Stomach smooth muscle (tissue), 2 donors: Measurements from ENCODE around the gene HTRA2.
A peak's percentile ranks its signal among the peaks of the same experiment; 100 is the strongest.

ENCODE experiments used
- H3K27ac ChIP-seq: one replicate; pipeline ENCODE4 v1.7.0; 2013; ENCODE audit warnings: mild to moderate bottlenecking, low read length, inconsistent platforms
- H3K27me3 ChIP-seq, 2 donors: one replicate each; pipeline ENCODE4 v1.7.0; 2013; ENCODE audit warnings: low read length in 2 of 2; ENCODE audit not compliant: insufficient read depth in 2 of 2, control insufficient read depth in 1 of 2
- H3K36me3 ChIP-seq, 2 donors: one replicate each; pipeline ENCODE4 v1.7.0; 2013; ENCODE audit warnings: low read length in 2 of 2; ENCODE audit not compliant: control insufficient read depth in 2 of 2, insufficient read depth in 2 of 2
- H3K4me1 ChIP-seq: one replicate; pipeline ENCODE4 v1.7.0; 2013; ENCODE audit warnings: low read length; ENCODE audit not compliant: control insufficient read depth, insufficient read depth
- H3K4me3 ChIP-seq, 2 donors: one replicate each; pipeline ENCODE4 v1.7.0; 2013; ENCODE audit warnings: low read length in 2 of 2
- H3K9ac ChIP-seq, 2 donors: one replicate each; pipeline ENCODE4 v1.7.0; 2013; ENCODE audit warnings: low read length in 2 of 2, mild to moderate bottlenecking in 1 of 2
- H3K9me3 ChIP-seq, 2 donors: one replicate each; pipeline ENCODE4 v1.7.0; 2013; ENCODE audit warnings: low read length in 2 of 2; ENCODE audit not compliant: control insufficient read depth in 2 of 2
- donor health status: healthy.
- donor health status: Pancreatic carcinoma.

Gene HTRA2

GRCh38 chr2:74533464-74533863 lies 3.7 kb downstream of the HTRA2 start:
- peaks cover 23% of the 10 kb centered on the region for H3K4me1 ChIP-seq
- H3K36me3 ChIP-seq = peaks cover 6 to 19% of the 10 kb centered on the region in 2 donors
- H3K27me3 ChIP-seq = peaks cover 0 to 2% of the 10 kb centered on the region in 2 donors
- H3K9me3 ChIP-seq = no peaks in the 10 kb centered on the region
- H3K4me3 ChIP-seq = no peak overlapping the region
- no peak overlapping the region for H3K9ac ChIP-seq
- H3K27ac ChIP-seq = no peak overlapping the region

- H3K27ac ChIP-seq = no peak overlapping the region
- H3K27me3 ChIP-seq = peaks cover 0 to 3% of the 10 kb centered on the region in 2 donors
- no peak overlapping the region for H3K9ac ChIP-seq
- no peak overlapping the region for H3K4me3 ChIP-seq
- H3K36me3 ChIP-seq = peaks cover 6 to 19% of the 10 kb centered on the region in 2 donors
- H3K4me1 ChIP-seq = peaks cover 13% of the 10 kb centered on the region
- no peaks in the 10 kb centered on the region for H3K9me3 ChIP-seq
These were observed 4.7 kb downstream of the HTRA2 start for GRCh38 chr2:74534411-74534810.

- Histone ChIP-seq H3K27me3 (peaks cover 0 to 3% of the 10 kb centered on the region in 2 donors), H3K27ac (no peak overlapping the region), H3K9ac (no peak overlapping the region), H3K36me3 (peaks cover 6 to 19% of the 10 kb centered on the region in 2 donors), H3K4me1 (peaks cover 12% of the 10 kb centered on the region), H3K9me3 (no peaks in the 10 kb centered on the region), H3K4me3 (no peak overlapping the region)
These were observed 5.8 kb downstream of the HTRA2 start for GRCh38 chr2:74535440-74535965.

GRCh38 chr2:74536166-74536950 lies 6.6 kb downstream of the HTRA2 start:
- peaks cover 6 to 19% of the 10 kb centered on the region in 2 donors for H3K36me3 ChIP-seq
- no peak overlapping the region for H3K9ac ChIP-seq
- peaks cover 0 to 3% of the 10 kb centered on the region in 2 donors for H3K27me3 ChIP-seq
- H3K9me3 ChIP-seq = no peaks in the 10 kb centered on the region
- H3K27ac ChIP-seq = no peak overlapping the region
- H3K4me3 ChIP-seq = no peak overlapping the region
- H3K4me1 ChIP-seq = peaks cover 4% of the 10 kb centered on the region

GRCh38 chr2:74537140-74537539 lies 7.4 kb downstream of the HTRA2 start:
- Histone ChIP-seq H3K4me1 (no peaks in the 10 kb centered on the region), H3K9ac (no peak overlapping the region)

GRCh38 chr2:74538881-74539339 lies 9.2 kb downstream of the HTRA2 start:
- Histone ChIP-seq H3K27ac (no peak overlapping the region), H3K4me3 (no peak overlapping the region), H3K9me3 (no peaks in the 10 kb centered on the region)

More at GRCh38 chr2:74537140-74537539, 7.4 kb downstream of the HTRA2 start:
- Histone ChIP-seq H3K36me3 (peaks cover 6 to 14% of the 10 kb centered on the region in 2 donors), H3K27me3 (peaks cover 0 to 3% of the 10 kb centered on the region in 2 donors), H3K27ac (no peak overlapping the region), H3K9me3 (no peaks in the 10 kb centered on the region), H3K4me3 (no peak overlapping the region)

GRCh38 chr2:74540291-74540690 lies 10.6 kb downstream of the HTRA2 start:
- no peak overlapping the region for H3K4me3 ChIP-seq
- no peaks in the 10 kb centered on the region for H3K9me3 ChIP-seq
- peak overlapping the region; percentile 11 for H3K27ac ChIP-seq
- no peaks in the 10 kb centered on the region for H3K36me3 ChIP-seq
- H3K27me3 ChIP-seq = peaks cover 0 to 3% of the 10 kb centered on the region in 2 donors
- H3K9ac ChIP-seq = no peak overlapping the region
- H3K4me1 ChIP-seq = no peaks in the 10 kb centered on the region

More at GRCh38 chr2:74538881-74539339, 9.2 kb downstream of the HTRA2 start:
- H3K9ac ChIP-seq = no peak overlapping the region
- H3K27me3 ChIP-seq = peaks cover 0 to 3% of the 10 kb centered on the region in 2 donors
- no peaks in the 10 kb centered on the region for H3K4me1 ChIP-seq
- peaks cover 0 to 3% of the 10 kb centered on the region in 2 donors for H3K36me3 ChIP-seq

GRCh38 chr2:74542978-74543377 lies 13.2 kb downstream of the HTRA2 start:
- H3K4me3 ChIP-seq = no peak overlapping the region
- H3K9me3 ChIP-seq = no peaks in the 10 kb centered on the region
- no peak overlapping the region for H3K9ac ChIP-seq
- no peak overlapping the region for H3K27ac ChIP-seq
- no peaks in the 10 kb centered on the region for H3K36me3 ChIP-seq
- no peaks in the 10 kb centered on the region for H3K4me1 ChIP-seq
- peaks cover 3% of the 10 kb centered on the region in 2 donors for H3K27me3 ChIP-seq

- Histone ChIP-seq H3K4me1 (peaks cover 14% of the 10 kb centered on the region), H3K36me3 (no peaks in the 10 kb centered on the region), H3K9ac (no peak overlapping the region), H3K9me3 (no peaks in the 10 kb centered on the region), H3K4me3 (no peak overlapping the region), H3K27ac (no peak overlapping the region), H3K27me3 (peaks cover 0 to 12% of the 10 kb centered on the region in 2 donors)
These were observed 14.9 kb downstream of the HTRA2 start for GRCh38 chr2:74544634-74545033.

GRCh38 chr2:74546004-74546403 lies 16.3 kb downstream of the HTRA2 start:
- Histone ChIP-seq H3K4me3 (no peak overlapping the region), H3K4me1 (peaks cover 16% of the 10 kb centered on the region), H3K36me3 (no peaks in the 10 kb centered on the region), H3K9ac (no peak overlapping the region), H3K27ac (no peak overlapping the region), H3K27me3 (peaks cover 0 to 21% of the 10 kb centered on the region in 2 donors), H3K9me3 (no peaks in the 10 kb centered on the region)
